Rectal smooth muscle tissue (tissue), 1 donor: ENCODE data around the gene METAP1D.
"Not testable (repeated sequence)": the region's sequence is repeated elsewhere in the genome, so short reads cannot be mapped to it uniquely, and the experiment has no call there.

Experiments
- H3K27ac ChIP-seq: one replicate; pipeline ENCODE4 v1.7.0; 2013; ENCODE audit warnings: low read depth, low read length, inconsistent platforms
- H3K27me3 ChIP-seq: one replicate; pipeline ENCODE4 v1.7.0; 2013; ENCODE audit warnings: low read length; ENCODE audit not compliant: control insufficient read depth, insufficient read depth
- H3K36me3 ChIP-seq: one replicate; pipeline ENCODE4 v1.7.0; 2013; ENCODE audit warnings: low read length; ENCODE audit not compliant: control insufficient read depth, insufficient read depth
- H3K4me1 ChIP-seq: one replicate; pipeline ENCODE4 v1.7.0; 2013; ENCODE audit warnings: low read length; ENCODE audit not compliant: control insufficient read depth, insufficient read depth
- H3K4me3 ChIP-seq: one replicate; pipeline ENCODE4 v1.7.0; 2013; ENCODE audit warnings: low read length
- H3K9ac ChIP-seq: one replicate; pipeline ENCODE4 v1.7.0; 2013; ENCODE audit warnings: low read length

METAP1D gene

GRCh38 chr2:172056293-172056692 lies 56.5 kb downstream of the METAP1D start:
- Histone ChIP-seq H3K27me3 (no peaks in the 10 kb centered on the region), H3K36me3 (no peaks in the 10 kb centered on the region), H3K27ac (no peak overlapping the region), H3K4me1 (no peaks in the 10 kb centered on the region), H3K9ac (no peak overlapping the region), H3K4me3 (no peak overlapping the region)

- H3K36me3 ChIP-seq: no peaks in the 10 kb centered on the region
- no peak overlapping the region for H3K9ac ChIP-seq
- no peaks in the 10 kb centered on the region for H3K27me3 ChIP-seq
- no peaks in the 10 kb centered on the region for H3K4me1 ChIP-seq
- H3K27ac ChIP-seq: no peak overlapping the region
- no peak overlapping the region for H3K4me3 ChIP-seq
These were observed 58.9 kb downstream of the METAP1D start for GRCh38 chr2:172058660-172059059.

GRCh38 chr2:172060118-172060517 lies 60.4 kb downstream of the METAP1D start:
- H3K9ac ChIP-seq, H3K27ac ChIP-seq, H3K36me3 ChIP-seq, H3K27me3 ChIP-seq, H3K4me3 ChIP-seq, H3K4me1 ChIP-seq: not testable (repeated sequence)

- no peaks in the 10 kb centered on the region for H3K4me1 ChIP-seq
- no peak overlapping the region for H3K9ac ChIP-seq
- no peaks in the 10 kb centered on the region for H3K27me3 ChIP-seq
- H3K36me3 ChIP-seq: no peaks in the 10 kb centered on the region
- no peak overlapping the region for H3K4me3 ChIP-seq
- H3K27ac ChIP-seq: no peak overlapping the region
These were observed 62.8 kb downstream of the METAP1D start for GRCh38 chr2:172062402-172063004.

- Histone ChIP-seq H3K4me3 (no peak overlapping the region), H3K27ac (no peak overlapping the region), H3K27me3 (no peaks in the 10 kb centered on the region), H3K9ac (no peak overlapping the region), H3K36me3 (no peaks in the 10 kb centered on the region), H3K4me1 (no peaks in the 10 kb centered on the region)
These were observed 63.7 kb downstream of the METAP1D start for GRCh38 chr2:172063446-172063845.

GRCh38 chr2:172065111-172065510 lies 65.4 kb downstream of the METAP1D start:
- H3K27ac ChIP-seq: no peak overlapping the region
- H3K9ac ChIP-seq: no peak overlapping the region
- no peak overlapping the region for H3K4me3 ChIP-seq
- H3K27me3 ChIP-seq: no peaks in the 10 kb centered on the region
- H3K4me1 ChIP-seq: no peaks in the 10 kb centered on the region
- no peaks in the 10 kb centered on the region for H3K36me3 ChIP-seq

- H3K4me3 ChIP-seq: no peak overlapping the region
- H3K4me1 ChIP-seq: no peaks in the 10 kb centered on the region
- no peaks in the 10 kb centered on the region for H3K36me3 ChIP-seq
- no peaks in the 10 kb centered on the region for H3K27me3 ChIP-seq
- no peak overlapping the region for H3K9ac ChIP-seq
- no peak overlapping the region for H3K27ac ChIP-seq
These were observed 66.7 kb downstream of the METAP1D start for GRCh38 chr2:172066394-172066886.

- H3K4me1 ChIP-seq, H3K27me3 ChIP-seq, H3K27ac ChIP-seq, H3K4me3 ChIP-seq, H3K36me3 ChIP-seq, H3K9ac ChIP-seq: not testable (repeated sequence)
These were observed 68.2 kb downstream of the METAP1D start for GRCh38 chr2:172067905-172068304.

- H3K4me1 ChIP-seq: no peaks in the 10 kb centered on the region
- no peaks in the 10 kb centered on the region for H3K27me3 ChIP-seq
- H3K4me3 ChIP-seq: no peak overlapping the region
- H3K36me3 ChIP-seq: no peaks in the 10 kb centered on the region
- H3K9ac ChIP-seq: no peak overlapping the region
- H3K27ac ChIP-seq: no peak overlapping the region
These were observed 71.2 kb downstream of the METAP1D start for GRCh38 chr2:172070936-172071335.

GRCh38 chr2:172072303-172072702 lies 72.5 kb downstream of the METAP1D start:
- Histone ChIP-seq H3K36me3 (no peaks in the 10 kb centered on the region), H3K27me3 (no peaks in the 10 kb centered on the region), H3K27ac (no peak overlapping the region), H3K9ac (no peak overlapping the region), H3K4me1 (no peaks in the 10 kb centered on the region), H3K4me3 (no peak overlapping the region)

- Histone ChIP-seq H3K27me3 (no peaks in the 10 kb centered on the region), H3K36me3 (no peaks in the 10 kb centered on the region), H3K4me1 (no peaks in the 10 kb centered on the region), H3K27ac (no peak overlapping the region), H3K4me3 (no peak overlapping the region), H3K9ac (no peak overlapping the region)
These were observed 73.0 kb downstream of the METAP1D start for GRCh38 chr2:172072706-172073105.

GRCh38 chr2:172073518-172073917 lies 73.8 kb downstream of the METAP1D start:
- H3K36me3 ChIP-seq: no peaks in the 10 kb centered on the region
- H3K9ac ChIP-seq: no peak overlapping the region
- H3K4me1 ChIP-seq: no peaks in the 10 kb centered on the region
- H3K27ac ChIP-seq: no peak overlapping the region
- no peak overlapping the region for H3K4me3 ChIP-seq
- H3K27me3 ChIP-seq: no peaks in the 10 kb centered on the region

- H3K4me1 ChIP-seq: no peaks in the 10 kb centered on the region
- H3K9ac ChIP-seq: no peak overlapping the region
- H3K4me3 ChIP-seq: no peak overlapping the region
- H3K27ac ChIP-seq: no peak overlapping the region
- no peaks in the 10 kb centered on the region for H3K27me3 ChIP-seq
- H3K36me3 ChIP-seq: no peaks in the 10 kb centered on the region
These were observed 74.5 kb downstream of the METAP1D start for GRCh38 chr2:172074254-172074653.
